Measurements from ENCODE around the gene PLPP6.

Gene PLPP6

GRCh38 chr9:4700091-4700490 lies 38.0 kb downstream of the PLPP6 start:
- no peak for DNase-seq (ENCODE audit: low spot score)

- DNase-seq (ENCODE audit: low spot score) = no peak
Measured at GRCh38 chr9:4700932-4701331, 38.8 kb downstream of the PLPP6 start.

DNA sequence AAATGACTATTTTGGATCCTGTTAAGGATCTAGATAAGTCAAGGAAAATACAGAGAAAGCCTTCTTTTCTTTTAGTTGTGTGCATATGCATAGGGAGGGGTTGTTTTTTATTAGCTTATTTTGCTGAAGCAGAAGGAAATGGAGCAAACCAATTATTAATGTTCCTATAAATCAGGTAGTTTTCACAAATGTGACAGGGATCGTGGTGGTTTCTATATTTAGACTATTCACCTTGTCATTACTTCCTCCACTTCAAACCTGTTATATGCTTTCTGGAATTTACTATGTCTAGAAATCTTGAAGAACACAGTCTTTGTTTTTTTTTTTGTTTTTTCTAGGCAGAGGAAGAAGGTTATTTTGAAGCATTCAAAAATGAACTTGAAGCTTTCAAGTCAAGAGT lies 39.4 kb downstream of the PLPP6 start:
- no peak for DNase-seq (ENCODE audit: low spot score)

DNA sequence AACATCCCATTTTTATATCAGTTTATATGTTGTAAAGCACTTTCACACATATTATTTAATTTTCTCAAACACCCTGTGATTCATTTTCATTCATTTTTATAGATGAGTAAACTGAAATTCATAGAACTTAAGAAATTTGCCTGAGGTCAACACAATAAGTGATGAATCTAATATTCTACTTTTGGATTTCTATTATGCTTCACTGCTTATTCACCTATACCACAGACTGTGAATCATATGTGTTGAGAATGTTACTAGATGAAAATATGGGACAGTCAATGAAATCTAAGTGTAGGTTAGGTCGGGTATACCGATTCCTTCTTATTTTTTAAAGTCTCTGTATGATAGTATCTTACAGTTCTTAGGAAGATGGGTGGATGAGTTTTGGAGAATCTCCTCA lies 42.0 kb downstream of the PLPP6 start:
- DNase-seq (ENCODE audit: low spot score) = no peak

- DNase-seq (ENCODE audit: low spot score) = no peak
Measured at GRCh38 chr9:4706021-4706420, 43.9 kb downstream of the PLPP6 start.

- DNase-seq (ENCODE audit: low spot score) = no peak
Measured at GRCh38 chr9:4706971-4707622, 45.0 kb downstream of the PLPP6 start.

DNA sequence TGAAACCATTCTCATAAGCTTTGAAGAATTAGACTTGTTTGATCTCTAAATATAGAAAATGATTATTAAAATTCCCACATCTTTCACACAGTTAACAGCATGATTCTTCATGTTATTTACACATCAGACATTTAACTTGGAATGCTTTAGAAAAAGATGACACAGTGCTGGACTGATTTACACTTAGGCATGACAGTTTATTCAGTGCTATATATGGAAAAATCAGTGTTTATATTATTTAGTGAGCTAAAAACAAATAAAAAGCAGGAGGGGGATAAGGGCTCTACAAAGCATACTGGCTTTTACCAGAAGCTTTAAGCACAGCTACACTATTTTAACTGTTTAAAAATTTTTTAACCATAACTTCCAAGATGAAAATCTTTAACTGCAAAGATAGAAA lies 47.3 kb downstream of the PLPP6 start:
- no peak for DNase-seq (ENCODE audit: low spot score)

- no peak for DNase-seq (ENCODE audit: low spot score)
Measured at GRCh38 chr9:4713849-4714248, 51.8 kb downstream of the PLPP6 start.

DNA sequence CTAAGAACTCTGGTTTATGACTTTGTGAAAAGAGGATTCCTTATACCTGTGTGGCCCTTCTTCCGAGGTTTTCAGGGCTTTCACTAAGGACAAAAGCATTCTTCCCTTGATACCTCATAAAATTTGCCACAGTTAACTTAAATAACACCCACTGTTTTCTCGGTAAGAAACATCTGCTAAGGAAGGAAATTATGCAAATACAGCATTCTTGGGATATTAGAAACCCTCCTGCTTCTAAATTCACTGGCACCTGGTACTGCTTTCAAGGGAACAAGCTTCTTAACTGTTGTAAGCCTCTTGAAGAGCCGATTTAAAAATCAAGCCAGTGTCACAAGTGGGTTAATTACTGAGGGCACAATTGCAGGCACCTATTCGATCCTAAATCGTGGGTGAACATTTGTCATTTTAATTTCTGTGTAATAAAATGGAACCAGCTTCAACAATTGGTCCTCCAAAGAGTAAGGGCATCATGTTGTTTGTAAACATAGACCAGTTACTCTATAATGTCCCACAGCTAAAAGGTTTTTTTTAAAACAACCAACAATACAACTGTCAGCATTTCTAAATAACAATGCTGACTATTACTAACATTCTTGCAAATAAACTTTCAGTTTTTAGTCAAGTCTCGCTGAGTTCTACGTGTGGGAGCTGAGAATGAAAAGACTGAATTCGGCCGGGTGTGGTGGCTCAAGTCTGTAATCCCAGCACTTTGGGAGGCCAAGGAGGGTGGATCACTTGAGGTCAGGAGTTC lies 52.3 kb downstream of the PLPP6 start:
- no peak for DNase-seq (ENCODE audit: low spot score)

Measured in LoVo (cell line).